GM12872 (cell line): Measurements from ENCODE around the gene MCM6.

Source experiments
- TF ChIP-seq, protein P1 (sequence below): IDR thresholded peaks from 3 replicates; pipeline ENCODE4 v1.5.1; 2011; ENCODE audit warnings: low read depth, mild to moderate bottlenecking, low read length, moderate library complexity; ENCODE audit not compliant: insufficient read depth

Gene MCM6

DNA sequence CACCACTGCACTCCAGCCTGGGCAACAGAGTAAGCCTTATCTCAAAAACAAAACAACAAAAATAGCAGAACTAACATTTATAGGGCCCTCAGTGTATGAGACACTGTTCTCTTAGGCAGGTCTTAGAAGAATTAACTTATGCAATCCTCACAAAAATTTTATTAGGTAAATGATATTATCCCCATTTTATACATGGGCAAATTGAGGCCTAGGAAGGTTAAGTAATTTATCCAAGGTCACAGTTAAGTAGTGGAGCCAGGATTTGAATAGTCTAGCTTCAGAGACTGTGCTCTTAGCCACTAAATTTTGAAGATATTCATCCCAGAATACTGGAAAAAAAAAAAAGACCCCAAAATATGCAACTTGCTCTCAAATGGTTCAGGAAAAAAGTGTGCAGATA lies 22.8 kb downstream of the MCM6 start:
- TF ChIP-seq, protein P1, sequence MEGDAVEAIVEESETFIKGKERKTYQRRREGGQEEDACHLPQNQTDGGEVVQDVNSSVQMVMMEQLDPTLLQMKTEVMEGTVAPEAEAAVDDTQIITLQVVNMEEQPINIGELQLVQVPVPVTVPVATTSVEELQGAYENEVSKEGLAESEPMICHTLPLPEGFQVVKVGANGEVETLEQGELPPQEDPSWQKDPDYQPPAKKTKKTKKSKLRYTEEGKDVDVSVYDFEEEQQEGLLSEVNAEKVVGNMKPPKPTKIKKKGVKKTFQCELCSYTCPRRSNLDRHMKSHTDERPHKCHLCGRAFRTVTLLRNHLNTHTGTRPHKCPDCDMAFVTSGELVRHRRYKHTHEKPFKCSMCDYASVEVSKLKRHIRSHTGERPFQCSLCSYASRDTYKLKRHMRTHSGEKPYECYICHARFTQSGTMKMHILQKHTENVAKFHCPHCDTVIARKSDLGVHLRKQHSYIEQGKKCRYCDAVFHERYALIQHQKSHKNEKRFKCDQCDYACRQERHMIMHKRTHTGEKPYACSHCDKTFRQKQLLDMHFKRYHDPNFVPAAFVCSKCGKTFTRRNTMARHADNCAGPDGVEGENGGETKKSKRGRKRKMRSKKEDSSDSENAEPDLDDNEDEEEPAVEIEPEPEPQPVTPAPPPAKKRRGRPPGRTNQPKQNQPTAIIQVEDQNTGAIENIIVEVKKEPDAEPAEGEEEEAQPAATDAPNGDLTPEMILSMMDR = no peak

DNA sequence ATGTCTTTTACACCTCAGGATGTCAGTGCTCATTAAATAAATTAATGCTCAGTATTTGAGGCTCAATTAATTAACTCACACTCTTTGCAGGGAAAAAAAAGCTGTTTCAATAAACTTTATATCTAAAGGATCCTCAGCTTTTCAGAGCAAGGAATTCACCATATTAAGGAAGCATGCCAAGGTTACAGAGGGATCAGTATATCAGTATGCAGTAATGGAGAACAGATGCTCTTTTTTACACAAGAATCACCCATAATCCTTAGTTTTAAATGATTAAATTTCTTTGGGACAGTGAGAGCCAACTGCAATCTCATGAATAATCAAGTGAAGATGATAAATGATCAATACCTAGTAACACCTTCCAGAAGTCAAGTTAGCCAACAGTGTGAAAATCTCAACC lies 24.4 kb downstream of the MCM6 start:
- TF ChIP-seq, protein P1 = no peak

DNA sequence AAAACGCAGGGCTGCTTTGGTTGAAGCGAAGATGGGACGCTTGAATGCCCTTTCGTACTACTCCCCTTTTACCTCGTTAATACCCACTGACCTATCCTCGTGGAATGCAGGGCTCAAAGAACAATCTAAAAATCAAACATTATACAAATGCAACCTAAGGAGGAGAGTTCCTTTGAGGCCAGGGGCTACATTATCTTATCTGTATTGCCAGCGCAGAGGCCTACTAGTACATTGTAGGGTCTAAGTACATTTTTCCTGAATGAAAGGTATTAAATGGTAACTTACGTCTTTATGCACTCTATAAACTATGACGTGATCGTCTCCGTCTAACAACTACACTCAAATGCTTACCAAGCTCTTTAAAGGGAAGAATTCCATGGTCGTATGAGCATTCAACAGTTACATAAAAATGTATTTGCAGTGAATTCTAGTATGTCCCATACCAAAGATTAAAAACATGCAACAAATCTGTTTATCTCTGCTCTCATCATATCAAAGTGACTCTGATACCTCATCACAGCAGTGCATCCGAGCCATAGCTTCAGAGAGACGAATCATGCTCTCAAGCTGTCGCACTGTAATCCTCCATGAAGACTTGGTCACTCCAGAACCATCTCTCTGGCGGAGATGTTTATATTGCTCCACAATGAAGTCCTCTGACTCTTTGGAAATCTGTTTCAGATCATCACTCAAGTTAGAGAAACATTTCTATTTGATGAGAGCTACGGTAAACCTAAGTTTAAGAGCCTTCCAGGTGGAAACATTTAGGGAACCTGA lies 25.2 kb downstream of the MCM6 start:
- TF ChIP-seq, protein P1 = no peak

DNA sequence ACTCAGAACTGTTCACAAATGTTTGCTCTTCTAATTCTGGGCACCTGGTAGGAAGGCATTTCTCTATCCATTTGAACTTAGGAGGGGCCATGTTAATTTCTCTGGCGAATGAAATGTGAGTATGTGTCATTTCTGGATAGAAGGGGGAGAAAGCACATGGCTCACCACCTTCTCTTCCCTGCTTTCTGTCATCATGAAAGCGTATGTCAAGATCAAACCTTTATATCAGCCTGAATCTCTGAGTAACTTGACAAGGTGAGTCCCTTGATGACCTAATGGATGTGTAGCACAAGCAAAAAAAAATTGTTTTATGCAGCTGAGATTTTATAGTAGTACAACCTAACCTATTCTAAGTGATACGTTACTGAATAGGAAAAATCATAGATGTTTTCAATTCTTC lies 27.2 kb downstream of the MCM6 start:
- TF ChIP-seq, protein P1 = no peak

DNA sequence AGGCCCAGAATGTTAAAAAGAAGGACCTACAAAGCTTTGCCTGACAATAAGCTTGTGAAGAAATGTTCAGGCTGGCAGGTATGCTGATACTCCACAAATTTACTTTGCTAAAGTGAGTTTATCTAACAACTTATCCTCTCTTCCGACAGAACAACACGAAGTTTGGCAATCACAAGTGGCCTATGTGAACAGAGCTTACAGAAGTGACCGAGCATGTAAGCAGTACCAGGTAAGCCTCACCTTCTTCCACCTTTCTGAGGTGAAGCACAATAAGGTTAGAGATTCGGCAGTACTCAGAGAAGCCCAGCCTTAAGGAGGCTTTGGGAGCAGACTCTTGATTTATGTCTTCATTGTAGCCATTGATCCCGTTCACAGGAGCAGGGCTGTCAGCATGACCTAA lies 30.2 kb downstream of the MCM6 start:
- TF ChIP-seq, protein P1 = no peak

DNA sequence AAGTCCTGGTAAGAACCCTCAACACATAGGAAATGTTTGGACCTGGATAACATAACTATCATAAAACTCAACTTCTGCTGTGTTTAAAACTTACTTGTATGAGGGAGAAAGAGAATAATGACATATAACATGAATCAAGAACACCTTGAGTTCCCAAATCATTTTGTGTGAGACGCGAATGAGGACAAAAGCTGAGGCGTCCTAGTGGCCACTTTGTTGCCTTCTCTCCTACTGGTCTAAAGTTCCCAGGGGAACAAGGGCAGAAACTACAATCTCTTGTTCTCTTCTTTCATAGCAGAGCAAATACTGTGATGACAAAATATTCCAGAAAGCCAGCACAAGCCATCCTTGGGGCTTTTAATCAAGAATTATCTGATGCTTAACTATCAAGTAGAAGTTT lies 31.0 kb downstream of the MCM6 start:
- TF ChIP-seq, protein P1 = no peak

DNA sequence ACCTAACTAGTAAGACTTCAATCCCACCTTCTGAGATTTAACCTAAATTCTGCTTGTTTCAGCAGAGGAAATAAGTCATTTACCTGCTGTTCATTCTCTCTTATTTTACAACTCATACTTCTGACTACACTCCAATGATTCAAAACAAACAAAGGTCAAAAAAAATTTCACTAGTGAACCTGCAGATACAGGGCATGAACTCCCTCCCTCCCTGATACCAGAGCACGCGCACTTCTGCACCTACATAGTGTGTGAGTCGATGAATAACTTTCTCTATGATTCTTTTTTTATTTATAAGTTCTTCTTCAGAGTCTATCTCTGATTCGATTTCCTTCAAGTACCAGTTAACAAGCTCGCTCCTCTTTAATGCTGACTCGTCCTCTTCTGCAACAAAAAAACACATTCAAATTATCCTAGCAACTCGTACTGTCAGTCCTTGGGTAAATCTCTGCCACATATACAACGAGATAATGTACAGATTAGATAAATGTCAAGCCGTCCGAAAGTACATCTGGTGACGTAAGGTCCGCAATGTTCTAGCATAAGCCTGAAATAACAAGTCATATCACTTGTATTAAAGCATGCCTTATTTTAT lies 31.8 kb downstream of the MCM6 start:
- TF ChIP-seq, protein P1 = no peak
